ENCODE measurements around the gene ACTR2.

DNA sequence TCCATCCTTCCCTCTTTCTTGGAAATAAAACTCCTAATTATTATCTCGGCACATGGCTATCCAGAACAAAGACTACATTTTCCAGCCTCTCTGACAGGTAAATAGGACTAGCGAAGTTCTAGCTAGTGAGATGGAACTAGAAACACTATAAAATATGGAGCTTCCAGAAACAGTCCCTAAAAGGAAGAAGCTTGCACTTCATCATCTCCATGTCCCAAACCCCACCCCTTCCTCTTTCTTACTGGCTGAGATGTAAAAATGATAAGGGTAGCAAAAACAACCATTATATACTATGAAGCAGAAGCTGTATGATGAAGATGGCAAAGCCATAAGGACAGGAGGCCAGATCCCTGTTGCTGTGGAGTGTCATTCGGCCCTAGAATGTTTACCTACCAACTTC is 11.7 kb upstream of the ACTR2 start:
- TF ChIP-seq ZNF264 (CRISPR knock-in tag; IDR thresholded peaks at IDR 0.05) (no peak), CTCF (CRISPR knock-in tag; IDR thresholded peaks at IDR 0.05) (no peak), SAP130 (CRISPR knock-in tag; IDR thresholded peaks at IDR 0.05; ENCODE audit: low read depth) (no peak), CEBPB (IDR thresholded peaks at IDR 0.05; ENCODE audit: borderline replicate concordance, low read depth, low read length) (no peak), PAF1 (CRISPR knock-in tag; IDR thresholded peaks at IDR 0.05) (no peak), CAMTA2 (CRISPR knock-in tag; IDR thresholded peaks at IDR 0.05; ENCODE audit: borderline replicate concordance) (no peak), CBX5 (CRISPR knock-in tag; IDR thresholded peaks at IDR 0.05; ENCODE audit: borderline replicate concordance) (no peak), ZNF232 (CRISPR knock-in tag; IDR thresholded peaks at IDR 0.05; ENCODE audit: borderline replicate concordance) (no peak), ZNF121 (CRISPR knock-in tag; IDR thresholded peaks at IDR 0.05) (no peak), ZBTB38 (CRISPR knock-in tag; IDR thresholded peaks at IDR 0.05) (no peak)
- TF ChIP-seq, protein P1, sequence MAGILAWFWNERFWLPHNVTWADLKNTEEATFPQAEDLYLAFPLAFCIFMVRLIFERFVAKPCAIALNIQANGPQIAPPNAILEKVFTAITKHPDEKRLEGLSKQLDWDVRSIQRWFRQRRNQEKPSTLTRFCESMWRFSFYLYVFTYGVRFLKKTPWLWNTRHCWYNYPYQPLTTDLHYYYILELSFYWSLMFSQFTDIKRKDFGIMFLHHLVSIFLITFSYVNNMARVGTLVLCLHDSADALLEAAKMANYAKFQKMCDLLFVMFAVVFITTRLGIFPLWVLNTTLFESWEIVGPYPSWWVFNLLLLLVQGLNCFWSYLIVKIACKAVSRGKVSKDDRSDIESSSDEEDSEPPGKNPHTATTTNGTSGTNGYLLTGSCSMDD (CRISPR knock-in tag; IDR thresholded peaks at IDR 0.05) = no peak

Measured in HepG2 (cell line).